Left cardiac atrium (tissue), 4 donors: Measurements from ENCODE around the gene UBXN4. TPM values are rescaled to one million over a fixed set of nuclear protein-coding genes. Genes with fewer than 3 reads are reported as not detected.
"Not testable (repeated sequence)": the region's sequence is repeated elsewhere in the genome, so short reads cannot be mapped to it uniquely, and the experiment has no call there.

Experiments used
- ATAC-seq, 2 donors: fragments of 200-7000 bp; cut with Tn5 transposase; one replicate each; pipeline ENCODE4 v1.9.1; 2020; ENCODE audit warnings: mild to moderate bottlenecking in 2 of 2, moderate library complexity in 2 of 2
- DNase-seq: peaks from one replicate; pipeline ENCODE4 v3.0.0-alpha.2; 2020
- intact Hi-C, 2 donors: fragments of 100-400 bp; cut with DNase I; formaldehyde crosslinking; loops; one replicate each; pipeline versions ENCODE4 v1.14.1 to v1.15.1; 2022 to 2023
- total RNA-seq, 2 donors: library from RNA; stranded (reverse); fragmentation: NEBNext Ultra II Directional; extraction: Animal tissue kit (Norgen Biotek cat#: 25700); gene quantifications; one replicate each; pipeline ENCODE4 v1.2.1, GENCODE V29; 2021
- donor health status: DM: no; HTN: yes; CAD: no.
- donor health status: DM: no; HTN: yes; CAD: no; lungs with severe emphysema.
- donor health status: DM: yes; HTN: yes; CAD: no.
- donor health status: Dilated cardiomyopathy.

The UBXN4 gene
- total RNA-seq, 2 donors from 2014 or later = 56.6 to 75.8 TPM

GRCh38 chr2:135756692-135757091, 15.0 kb downstream of the UBXN4 start:
- DNase-seq = no peak
- intact Hi-C loops = no loop called here
- ATAC-seq = no peak

- intact Hi-C loops = no loop called here
- ATAC-seq (no peak), DNase-seq (no peak)
These were observed 20.4 kb downstream of the UBXN4 start for GRCh38 chr2:135762022-135762421.

- intact Hi-C loops = no loop called here
- no peak for ATAC-seq
These were observed 20.9 kb downstream of the UBXN4 start for GRCh38 chr2:135762530-135762929.

GRCh38 chr2:135768863-135769262, 27.2 kb downstream of the UBXN4 start:
- intact Hi-C loops = no loop called here
- no peak for ATAC-seq
- no peak for DNase-seq

More at GRCh38 chr2:135762530-135762929, 20.9 kb downstream of the UBXN4 start:
- DNase-seq = no peak

GRCh38 chr2:135773319-135773718, 31.7 kb downstream of the UBXN4 start:
- DNase-seq = no peak
- ATAC-seq = no peak
- intact Hi-C loops = no loop called here

- ATAC-seq (no peak), DNase-seq (no peak)
- intact Hi-C loops = no loop called here
These were observed 32.3 kb downstream of the UBXN4 start for GRCh38 chr2:135773917-135774316.

GRCh38 chr2:135775420-135775819, 33.8 kb downstream of the UBXN4 start:
- intact Hi-C loops = no loop called here
- DNase-seq = peak; percentile 33
- peak; percentile 91 to 94 for ATAC-seq

GRCh38 chr2:135776367-135776766, 34.7 kb downstream of the UBXN4 start:
- no peak for ATAC-seq
- DNase-seq = no peak
- intact Hi-C loops = no loop called here

- intact Hi-C loops = no loop called here
- ATAC-seq = no peak
- no peak for DNase-seq
These were observed 40.6 kb downstream of the UBXN4 start for GRCh38 chr2:135782231-135782630.

- DNase-seq = no peak
- intact Hi-C loops = no loop called here
These were observed 41.8 kb downstream of the UBXN4 start for GRCh38 chr2:135783439-135783838.

GRCh38 chr2:135785032-135785431, 43.4 kb downstream of the UBXN4 start:
- ATAC-seq (no peak), DNase-seq (no peak)
- intact Hi-C loops = no loop called here

More at GRCh38 chr2:135783439-135783838, 41.8 kb downstream of the UBXN4 start:
- no peak for ATAC-seq

GRCh38 chr2:135786823-135787222, 45.2 kb downstream of the UBXN4 start:
- intact Hi-C loops = no loop called here
- DNase-seq (no peak), ATAC-seq (peak in 1 of 2 donors; percentile 69)

- no peak for ATAC-seq
These were observed 48.8 kb downstream of the UBXN4 start for GRCh38 chr2:135790423-135790822.

GRCh38 chr2:135791418-135792190, 49.9 kb downstream of the UBXN4 start:
- intact Hi-C loops = no loop called here
- DNase-seq (no peak), ATAC-seq (peak in 1 of 2 donors; percentile 14)

More at GRCh38 chr2:135790423-135790822, 48.8 kb downstream of the UBXN4 start:
- intact Hi-C loops = no loop called here
- DNase-seq = no peak

GRCh38 chr2:135792401-135793150, 50.9 kb downstream of the UBXN4 start:
- intact Hi-C loops = no loop called here
- ATAC-seq (no peak), DNase-seq (no peak)

- intact Hi-C loops, DNase-seq, ATAC-seq: not testable (repeated sequence)
These were observed 54.0 kb downstream of the UBXN4 start for GRCh38 chr2:135795641-135796040.

- no peak for DNase-seq
- no peak for ATAC-seq
- intact Hi-C loops = no loop called here
These were observed 55.0 kb downstream of the UBXN4 start for GRCh38 chr2:135796606-135797005.

- ATAC-seq (peak; percentile 79 to 83), DNase-seq (peak; percentile 75)
- intact Hi-C loops = no loop called here
These were observed 56.0 kb downstream of the UBXN4 start for GRCh38 chr2:135797497-135798274.

- ATAC-seq = peak; percentile 5 to 28
- intact Hi-C loops = no loop called here
- no peak for DNase-seq
These were observed 56.6 kb downstream of the UBXN4 start for GRCh38 chr2:135798275-135798705.

GRCh38 chr2:135798762-135799161, 57.1 kb downstream of the UBXN4 start:
- ATAC-seq (peak in 1 of 2 donors; percentile 29), DNase-seq (no peak)
- intact Hi-C loops = no loop called here
